Mammary epithelial cell (primary cell): ENCODE results near the gene KLF2.

Experiments
- EZH2 ChIP-seq: IDR thresholded peaks from 2 replicates; pipeline ENCODE4 v1.6.1; 2012; ENCODE audit warnings: low read length, inconsistent platforms, borderline replicate concordance
- TF ChIP-seq, protein P1 (sequence below), 2 donors: IDR thresholded peaks in 1 of 2; conservative IDR thresholded peaks in 1 of 2; 2 replicates each; pipeline ENCODE4 v1.5.1; 2011 to 2012; ENCODE audit warnings: inconsistent platforms in 2 of 2, low read length in 2 of 2, mild to moderate bottlenecking in 2 of 2, control low read depth in 1 of 2, low read depth in 1 of 2; ENCODE audit not compliant: insufficient read depth in 1 of 2; ENCODE audit errors: extremely low read depth in 1 of 2

DNA sequence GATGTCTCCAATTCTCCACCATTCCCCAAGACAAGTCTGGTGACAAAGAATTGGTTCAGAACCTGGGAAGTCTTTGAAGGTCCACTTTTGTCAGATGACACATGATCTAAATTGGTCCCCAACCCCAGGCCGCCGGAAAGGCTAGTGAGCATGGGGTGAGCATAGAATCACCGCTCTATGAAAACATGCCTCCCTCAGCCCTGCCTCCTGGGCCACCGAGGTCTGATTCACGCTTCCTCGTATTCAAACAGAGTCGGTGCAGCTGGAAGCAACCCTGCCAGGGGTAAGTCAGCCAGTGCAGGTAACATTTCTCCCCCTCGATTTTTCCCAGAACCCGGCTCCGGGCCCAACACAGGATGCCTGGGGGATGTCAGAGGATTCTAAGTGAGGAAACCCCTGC lies 33.9 kb upstream of the KLF2 start:
- TF ChIP-seq, protein P1, sequence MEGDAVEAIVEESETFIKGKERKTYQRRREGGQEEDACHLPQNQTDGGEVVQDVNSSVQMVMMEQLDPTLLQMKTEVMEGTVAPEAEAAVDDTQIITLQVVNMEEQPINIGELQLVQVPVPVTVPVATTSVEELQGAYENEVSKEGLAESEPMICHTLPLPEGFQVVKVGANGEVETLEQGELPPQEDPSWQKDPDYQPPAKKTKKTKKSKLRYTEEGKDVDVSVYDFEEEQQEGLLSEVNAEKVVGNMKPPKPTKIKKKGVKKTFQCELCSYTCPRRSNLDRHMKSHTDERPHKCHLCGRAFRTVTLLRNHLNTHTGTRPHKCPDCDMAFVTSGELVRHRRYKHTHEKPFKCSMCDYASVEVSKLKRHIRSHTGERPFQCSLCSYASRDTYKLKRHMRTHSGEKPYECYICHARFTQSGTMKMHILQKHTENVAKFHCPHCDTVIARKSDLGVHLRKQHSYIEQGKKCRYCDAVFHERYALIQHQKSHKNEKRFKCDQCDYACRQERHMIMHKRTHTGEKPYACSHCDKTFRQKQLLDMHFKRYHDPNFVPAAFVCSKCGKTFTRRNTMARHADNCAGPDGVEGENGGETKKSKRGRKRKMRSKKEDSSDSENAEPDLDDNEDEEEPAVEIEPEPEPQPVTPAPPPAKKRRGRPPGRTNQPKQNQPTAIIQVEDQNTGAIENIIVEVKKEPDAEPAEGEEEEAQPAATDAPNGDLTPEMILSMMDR (conservative IDR thresholded peaks at IDR 0.05 in 1 of 2, IDR thresholded peaks at IDR 0.05 in 1 of 2; ENCODE audit: extremely low read depth in 1 of 2, insufficient read depth in 1 of 2, low read depth in 1 of 2, low read length in 2 of 2) = no peak
- TF ChIP-seq EZH2 = no peak
